MCF 10A (cell line): Measurements from ENCODE around the gene TMBIM6. TPM values are rescaled to one million over a fixed set of nuclear protein-coding genes. Genes with fewer than 3 reads are reported as not detected.

Source experiments
- BruUV-seq: library from RNA; stranded (reverse); fragments of 400-500 nt; replicated peaks from 2 replicates; lab custom pipeline; 2021; lab: Mats Ljungman, UMichigan
- CTCF ChIA-PET: fragments of 300-600 bp; sonication (Branson Sonifier 250); formaldehyde crosslinking; extraction: SDS; loops from one replicate; lab custom pipeline; 2021; ENCODE audit warnings: antibody characterized with exemption, inconsistent platforms; lab: Yijun Ruan, JAX
- POLR2A ChIA-PET: fragments of 300-600, 350-650 bp; sonication (Branson Sonifier 250); formaldehyde crosslinking; extraction: SDS; loops from one replicate; lab custom pipeline; 2020; ENCODE audit warnings: antibody characterized with exemption, inconsistent platforms; lab: Yijun Ruan, JAX
- DNase-seq: peaks from one replicate; pipeline ENCODE4 v3.0.0-alpha.2; 2018; ENCODE audit not compliant: unreplicated experiment
- H3K27ac Mint-ChIP-seq: one replicate; pipeline ENCODE4 v1.8.0; 2022; ENCODE audit warnings: mild to moderate bottlenecking, low read depth, mixed read lengths; ENCODE audit not compliant: unreplicated experiment
- H3K27me3 Mint-ChIP-seq: one replicate; pipeline ENCODE4 v1.8.0; 2022; ENCODE audit warnings: mixed read lengths; ENCODE audit not compliant: insufficient read depth, unreplicated experiment
- H3K36me3 Mint-ChIP-seq: one replicate; pipeline ENCODE4 v1.8.0; 2022; ENCODE audit warnings: mild to moderate bottlenecking, moderate library complexity, mixed read lengths; ENCODE audit not compliant: insufficient read depth, unreplicated experiment
- H3K4me1 Mint-ChIP-seq: one replicate; pipeline ENCODE4 v1.8.0; 2022; ENCODE audit warnings: mixed read lengths; ENCODE audit not compliant: insufficient read depth, unreplicated experiment
- H3K4me3 Mint-ChIP-seq: one replicate; pipeline ENCODE4 v1.8.0; 2022; ENCODE audit warnings: mild to moderate bottlenecking, moderate library complexity, mixed read lengths; ENCODE audit not compliant: unreplicated experiment
- H3K9me3 Mint-ChIP-seq: one replicate; pipeline ENCODE4 v1.8.0; 2022; ENCODE audit warnings: mixed read lengths; ENCODE audit not compliant: unreplicated experiment
- intact Hi-C: fragments of 100-400 bp; cut with micrococcal nuclease; formaldehyde crosslinking; loops from 2 replicates; pipeline ENCODE4 v1.14.1; 2022
- total RNA-seq: library from RNA; stranded (reverse); gene quantifications from 2 replicates; pipeline ENCODE4 v1.2.3, GENCODE V29; 2022
- TF ChIP-seq, protein P1 (sequence below): fragments of 200-600 bp; IDR thresholded peaks from one replicate; pipeline ENCODE4 v1.8.0; 2022; ENCODE audit warnings: antibody characterized with exemption, mild to moderate bottlenecking; ENCODE audit not compliant: unreplicated experiment

The TMBIM6 gene
- total RNA-seq, 1 experiment from 2014 or later = 517 TPM

GRCh38 chr12:49706351-49707127, 34.8 kb upstream of the TMBIM6 start:
- POLR2A ChIA-PET = interaction anchor here (0.7 to 1.0 kb wide), 3 partner anchors 16 to 83 kb away, joined by 3 to 6 read pairs (median 3); partner anchors contain the start of gene PRPF40B
- Mint-ChIP-seq H3K4me3 (peak overlapping the region; percentile 50), H3K27me3 (peaks cover 59% of the 10 kb centered on the region), H3K4me1 (peaks cover 5% of the 10 kb centered on the region), H3K9me3 (no peaks in the 10 kb centered on the region), H3K36me3 (no peaks in the 10 kb centered on the region), H3K27ac (no peak overlapping the region)
- intact Hi-C loops = loop anchor here (1.0 to 2.0 kb wide), 2 partner anchors 62 to 70 kb away; no protein-coding TSS in a partner anchor
- CTCF ChIA-PET = interaction anchor here (0.7 to 0.8 kb wide), 3 partner anchors 63 to 1986 kb away, joined by 3 read pairs; no protein-coding TSS in a partner anchor
- no TSS peak for BruUV-seq
- TF ChIP-seq, protein P1, sequence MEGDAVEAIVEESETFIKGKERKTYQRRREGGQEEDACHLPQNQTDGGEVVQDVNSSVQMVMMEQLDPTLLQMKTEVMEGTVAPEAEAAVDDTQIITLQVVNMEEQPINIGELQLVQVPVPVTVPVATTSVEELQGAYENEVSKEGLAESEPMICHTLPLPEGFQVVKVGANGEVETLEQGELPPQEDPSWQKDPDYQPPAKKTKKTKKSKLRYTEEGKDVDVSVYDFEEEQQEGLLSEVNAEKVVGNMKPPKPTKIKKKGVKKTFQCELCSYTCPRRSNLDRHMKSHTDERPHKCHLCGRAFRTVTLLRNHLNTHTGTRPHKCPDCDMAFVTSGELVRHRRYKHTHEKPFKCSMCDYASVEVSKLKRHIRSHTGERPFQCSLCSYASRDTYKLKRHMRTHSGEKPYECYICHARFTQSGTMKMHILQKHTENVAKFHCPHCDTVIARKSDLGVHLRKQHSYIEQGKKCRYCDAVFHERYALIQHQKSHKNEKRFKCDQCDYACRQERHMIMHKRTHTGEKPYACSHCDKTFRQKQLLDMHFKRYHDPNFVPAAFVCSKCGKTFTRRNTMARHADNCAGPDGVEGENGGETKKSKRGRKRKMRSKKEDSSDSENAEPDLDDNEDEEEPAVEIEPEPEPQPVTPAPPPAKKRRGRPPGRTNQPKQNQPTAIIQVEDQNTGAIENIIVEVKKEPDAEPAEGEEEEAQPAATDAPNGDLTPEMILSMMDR = no peak
- no peak for DNase-seq

DNA sequence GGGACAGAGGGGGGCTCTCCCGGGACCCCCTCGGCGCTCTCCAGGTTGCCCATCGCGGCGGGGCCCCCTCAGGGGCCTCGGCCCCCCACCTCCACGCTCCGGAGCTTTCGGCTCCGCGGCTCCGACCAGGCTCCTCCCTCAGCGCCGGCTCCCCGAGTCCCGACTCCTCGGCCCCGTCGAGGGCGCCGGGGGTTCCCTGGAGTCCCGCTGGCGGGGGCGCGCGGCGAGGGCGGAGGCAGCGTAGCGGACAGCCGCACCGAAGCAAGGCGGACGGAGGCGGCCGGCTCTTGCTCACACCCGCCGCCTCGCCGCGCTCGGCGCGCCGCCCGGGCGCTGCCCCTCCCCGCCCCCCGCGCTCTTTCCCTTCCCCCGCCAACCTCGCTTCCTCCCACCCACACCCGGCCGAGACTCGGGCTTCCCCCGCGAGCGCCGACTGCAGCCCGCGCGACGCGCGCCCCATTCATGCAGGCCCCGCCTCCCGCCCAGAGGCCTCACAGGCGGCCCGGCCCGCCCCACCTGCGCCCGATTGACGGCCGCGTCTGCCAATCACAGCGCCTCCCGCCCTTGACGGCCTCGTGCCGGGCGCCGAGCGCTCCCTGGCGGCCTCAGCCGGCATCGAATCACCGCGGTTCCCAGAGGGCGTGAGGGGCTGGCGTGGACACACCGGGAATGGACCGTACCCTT, 34.1 kb upstream of the TMBIM6 start, which contains the start of gene FMNL3:
FMNL3 (minus strand) TSS at position 278 of the 684 bp plus-strand sequence; CDS start at position 53, 225 bp downstream.
- intact Hi-C loops = loop anchor here (1.0 to 2.0 kb wide), 2 partner anchors 63 to 70 kb away; no protein-coding TSS in a partner anchor
- Mint-ChIP-seq H3K36me3 (no peaks in the 10 kb centered on the region), H3K4me3 (peak within 1 kb of the TSS; percentile 50), H3K27me3 (peaks cover 66% of the 10 kb centered on the region), H3K27ac (no peak within 1 kb of the TSS), H3K9me3 (no peaks in the 10 kb centered on the region), H3K4me1 (peaks cover 5% of the 10 kb centered on the region)
- peak; percentile 89 for DNase-seq
- ChIA-PET POLR2A (interaction anchor here (1.0 to 1.3 kb wide), 2 partner anchors 34 to 84 kb away, joined by 6 to 7 read pairs; partner anchors contain the start of genes PRPF40B and TMBIM6), CTCF (interaction anchor here (0.8 to 1.8 kb wide), 5 partner anchors 45 to 154 kb away, joined by 3 to 7 read pairs (median 3); no protein-coding TSS in a partner anchor)
- TF ChIP-seq, protein P1 = peak; percentile 91
- BruUV-seq = no TSS peak

DNA sequence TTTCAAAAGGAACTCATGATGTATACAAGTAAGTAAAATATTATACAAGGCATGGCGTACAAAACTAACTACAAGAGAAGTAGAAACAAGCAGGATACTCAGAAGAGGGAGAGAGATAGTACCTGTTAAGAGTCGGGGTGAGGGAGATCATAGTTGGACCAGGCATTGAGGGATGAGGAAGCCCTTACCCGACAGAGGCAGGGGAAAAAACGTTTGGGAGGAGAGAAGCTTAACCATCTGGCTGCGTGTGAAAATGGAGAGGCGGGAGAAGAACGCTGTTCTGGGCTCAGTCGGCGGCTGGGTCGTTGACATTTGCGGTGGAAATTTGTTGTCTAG, 33.6 kb upstream of the TMBIM6 start:
- intact Hi-C loops = loop anchor here (1.0 to 2.0 kb wide), 2 partner anchors 63 to 71 kb away; no protein-coding TSS in a partner anchor
- no peaks in the 10 kb centered on the region for H3K36me3 Mint-ChIP-seq
- TF ChIP-seq, protein P1 = no peak
- H3K9me3 Mint-ChIP-seq = no peaks in the 10 kb centered on the region
- no peak overlapping the region for H3K27ac Mint-ChIP-seq
- POLR2A ChIA-PET = interaction anchor here (0.7 to 1.3 kb wide), 3 partner anchors 34 to 85 kb away, joined by 3 to 7 read pairs (median 4); partner anchors contain the start of gene TMBIM6
- BruUV-seq = no TSS peak
- H3K4me1 Mint-ChIP-seq = peaks cover 5% of the 10 kb centered on the region
- H3K4me3 Mint-ChIP-seq = peak overlapping the region; percentile 50
- DNase-seq = no peak
- CTCF ChIA-PET = interaction anchor here (0.6 to 1.8 kb wide), 11 partner anchors 9 to 155 kb away, joined by 3 to 7 read pairs (median 3); no protein-coding TSS in a partner anchor
- H3K27me3 Mint-ChIP-seq = peaks cover 71% of the 10 kb centered on the region
